Measurements from ENCODE around the gene ATP2B3.

DNA sequence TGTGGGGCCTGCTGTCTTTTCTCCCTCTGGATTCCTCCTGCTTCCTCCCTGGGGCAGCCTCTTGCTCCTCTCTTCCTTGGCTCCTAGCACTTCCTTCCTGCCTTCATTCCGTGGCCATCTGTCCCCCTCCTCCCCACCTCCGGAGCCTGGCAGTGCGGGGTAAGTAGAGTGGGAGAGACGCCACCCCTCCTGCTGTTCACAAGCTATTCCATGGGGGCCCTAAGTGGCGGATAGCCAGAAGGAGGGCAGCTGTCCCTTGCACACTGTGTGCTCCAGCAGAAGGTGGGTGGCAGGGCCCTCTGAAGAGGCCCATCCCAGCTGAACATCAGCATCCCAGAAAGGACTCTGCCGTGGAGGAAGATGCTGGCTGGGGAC lies 54.1 kb downstream of the ATP2B3 start:
- TF ChIP-seq, protein P1, sequence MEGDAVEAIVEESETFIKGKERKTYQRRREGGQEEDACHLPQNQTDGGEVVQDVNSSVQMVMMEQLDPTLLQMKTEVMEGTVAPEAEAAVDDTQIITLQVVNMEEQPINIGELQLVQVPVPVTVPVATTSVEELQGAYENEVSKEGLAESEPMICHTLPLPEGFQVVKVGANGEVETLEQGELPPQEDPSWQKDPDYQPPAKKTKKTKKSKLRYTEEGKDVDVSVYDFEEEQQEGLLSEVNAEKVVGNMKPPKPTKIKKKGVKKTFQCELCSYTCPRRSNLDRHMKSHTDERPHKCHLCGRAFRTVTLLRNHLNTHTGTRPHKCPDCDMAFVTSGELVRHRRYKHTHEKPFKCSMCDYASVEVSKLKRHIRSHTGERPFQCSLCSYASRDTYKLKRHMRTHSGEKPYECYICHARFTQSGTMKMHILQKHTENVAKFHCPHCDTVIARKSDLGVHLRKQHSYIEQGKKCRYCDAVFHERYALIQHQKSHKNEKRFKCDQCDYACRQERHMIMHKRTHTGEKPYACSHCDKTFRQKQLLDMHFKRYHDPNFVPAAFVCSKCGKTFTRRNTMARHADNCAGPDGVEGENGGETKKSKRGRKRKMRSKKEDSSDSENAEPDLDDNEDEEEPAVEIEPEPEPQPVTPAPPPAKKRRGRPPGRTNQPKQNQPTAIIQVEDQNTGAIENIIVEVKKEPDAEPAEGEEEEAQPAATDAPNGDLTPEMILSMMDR (IDR thresholded peaks at IDR 0.05), result no peak
- TF ChIP-seq POLR2A (IDR thresholded peaks at IDR 0.05), result no peak

All from heart left ventricle (tissue), 13 donors.